Fibroblast of the aortic adventitia (primary cell): ENCODE results near the gene CCNDBP1. TPM values are rescaled to one million over a fixed set of nuclear protein-coding genes. Genes with fewer than 3 reads are reported as not detected.
"Not testable (repeated sequence)": the region's sequence is repeated elsewhere in the genome, so short reads cannot be mapped to it uniquely, and the experiment has no call there.

ENCODE experiments used
- DNase-seq: peaks from one replicate; pipeline ENCODE4 v3.0.0-alpha.2; 2010; ENCODE audit warnings: low read depth
- H3K4me3 ChIP-seq: 2 replicates; pipeline ENCODE4 v1.5.1; 2011; ENCODE audit warnings: low read depth, mild to moderate bottlenecking, control low read depth, low read length, moderate library complexity
- total RNA-seq: library from RNA; depleted of rRNA; stranded (reverse); fragments of >200 nt; gene quantifications from 2 replicates; pipeline ENCODE4 v1.2.3, GENCODE V29; 2012; ENCODE audit warnings: low replicate concordance
- TF ChIP-seq, protein P1 (sequence below): IDR thresholded peaks from 2 replicates; pipeline ENCODE4 v1.5.1; 2011; ENCODE audit warnings: mild to moderate bottlenecking, low read length, control low read depth, inconsistent platforms; ENCODE audit not compliant: insufficient read depth

The CCNDBP1 gene
- total RNA-seq, 1 donor = 61.2 TPM

DNA sequence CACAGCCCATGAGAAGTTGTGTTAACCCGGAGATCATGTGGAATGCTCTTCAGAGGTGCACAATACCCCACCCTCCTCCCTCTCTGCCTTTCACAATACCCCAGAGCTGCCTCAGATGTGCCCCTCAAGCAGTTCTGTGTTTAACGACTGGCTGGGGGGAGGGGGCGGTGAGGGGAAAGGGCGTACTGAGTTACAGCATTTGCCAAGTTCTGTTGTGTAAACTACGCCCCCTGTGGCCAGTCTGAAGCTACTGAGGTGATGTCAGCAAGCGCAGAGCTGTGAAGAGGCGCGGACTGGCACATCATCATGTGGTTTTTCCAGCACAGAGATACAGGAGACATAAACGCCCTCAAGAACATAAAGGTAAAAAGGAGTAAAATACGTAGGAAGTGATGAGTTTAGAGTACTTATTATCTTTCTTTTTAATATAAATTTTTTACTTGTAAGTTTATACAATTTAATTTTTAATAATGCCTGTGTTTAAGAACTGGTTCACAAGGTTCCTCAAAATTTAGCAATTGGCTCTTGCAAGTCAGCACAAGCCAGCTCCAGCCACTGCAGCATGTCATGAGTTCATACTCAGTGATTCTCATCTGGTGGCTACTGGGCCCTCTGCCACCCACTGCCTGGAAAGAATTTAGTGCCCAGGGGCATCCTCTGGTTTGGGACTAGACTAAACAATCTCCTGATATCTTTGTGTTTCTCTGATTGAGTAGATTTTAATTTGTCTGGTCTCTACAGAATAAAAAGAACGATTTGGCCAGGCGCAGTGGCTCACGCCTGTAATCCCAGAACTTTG, 33.9 kb downstream of the CCNDBP1 start:
- no peak overlapping the region for H3K4me3 ChIP-seq
- TF ChIP-seq, protein P1, sequence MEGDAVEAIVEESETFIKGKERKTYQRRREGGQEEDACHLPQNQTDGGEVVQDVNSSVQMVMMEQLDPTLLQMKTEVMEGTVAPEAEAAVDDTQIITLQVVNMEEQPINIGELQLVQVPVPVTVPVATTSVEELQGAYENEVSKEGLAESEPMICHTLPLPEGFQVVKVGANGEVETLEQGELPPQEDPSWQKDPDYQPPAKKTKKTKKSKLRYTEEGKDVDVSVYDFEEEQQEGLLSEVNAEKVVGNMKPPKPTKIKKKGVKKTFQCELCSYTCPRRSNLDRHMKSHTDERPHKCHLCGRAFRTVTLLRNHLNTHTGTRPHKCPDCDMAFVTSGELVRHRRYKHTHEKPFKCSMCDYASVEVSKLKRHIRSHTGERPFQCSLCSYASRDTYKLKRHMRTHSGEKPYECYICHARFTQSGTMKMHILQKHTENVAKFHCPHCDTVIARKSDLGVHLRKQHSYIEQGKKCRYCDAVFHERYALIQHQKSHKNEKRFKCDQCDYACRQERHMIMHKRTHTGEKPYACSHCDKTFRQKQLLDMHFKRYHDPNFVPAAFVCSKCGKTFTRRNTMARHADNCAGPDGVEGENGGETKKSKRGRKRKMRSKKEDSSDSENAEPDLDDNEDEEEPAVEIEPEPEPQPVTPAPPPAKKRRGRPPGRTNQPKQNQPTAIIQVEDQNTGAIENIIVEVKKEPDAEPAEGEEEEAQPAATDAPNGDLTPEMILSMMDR = peak; percentile 19
- peak; percentile 10 for DNase-seq

DNA sequence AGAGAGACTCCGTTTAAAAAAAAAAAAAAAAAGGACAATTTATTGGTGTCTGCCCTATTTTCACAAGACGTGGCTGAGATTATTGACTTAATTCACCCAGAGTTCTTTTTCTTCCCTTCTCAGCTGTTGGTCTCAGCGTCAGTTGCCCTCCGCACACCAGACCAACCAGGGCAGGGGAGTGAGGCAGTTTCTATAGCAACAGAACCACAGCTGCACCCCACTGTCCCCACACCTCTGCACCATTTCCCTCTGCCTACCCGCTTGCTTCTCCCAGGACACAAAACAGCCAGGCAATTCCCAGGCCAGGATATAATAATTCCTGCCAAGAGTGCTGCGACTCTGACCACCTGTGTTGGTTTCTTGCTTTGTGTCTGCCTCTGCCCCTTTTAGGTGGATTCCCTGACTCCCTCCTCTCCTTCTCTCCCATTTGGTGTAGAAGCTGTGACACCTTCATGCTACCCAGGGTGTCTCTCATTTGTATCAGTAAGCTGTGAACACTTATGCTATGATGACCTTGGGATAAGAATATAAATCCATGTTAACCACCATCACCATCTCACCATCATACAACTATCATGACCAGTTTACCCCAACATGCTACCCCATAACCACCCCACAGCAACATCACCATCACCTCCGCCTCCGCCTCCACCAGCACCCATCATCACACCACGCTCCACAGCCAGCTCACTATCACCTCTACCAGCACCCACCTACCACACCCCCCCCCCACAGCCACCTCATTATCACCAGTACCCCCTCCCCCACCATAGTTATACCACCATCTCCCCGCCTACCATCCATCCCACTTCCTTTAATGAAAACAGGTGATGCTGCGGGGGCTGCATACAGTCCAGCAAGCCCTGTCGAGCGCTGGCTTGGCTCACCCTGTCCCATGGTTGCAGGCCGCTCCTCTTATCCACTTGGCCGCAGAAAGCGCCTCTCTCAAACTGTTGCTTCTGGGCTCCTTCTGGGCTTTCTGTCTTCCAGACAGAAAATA, 35.0 kb downstream of the CCNDBP1 start:
- TF ChIP-seq, protein P1 = no peak
- no peak overlapping the region for H3K4me3 ChIP-seq

DNA sequence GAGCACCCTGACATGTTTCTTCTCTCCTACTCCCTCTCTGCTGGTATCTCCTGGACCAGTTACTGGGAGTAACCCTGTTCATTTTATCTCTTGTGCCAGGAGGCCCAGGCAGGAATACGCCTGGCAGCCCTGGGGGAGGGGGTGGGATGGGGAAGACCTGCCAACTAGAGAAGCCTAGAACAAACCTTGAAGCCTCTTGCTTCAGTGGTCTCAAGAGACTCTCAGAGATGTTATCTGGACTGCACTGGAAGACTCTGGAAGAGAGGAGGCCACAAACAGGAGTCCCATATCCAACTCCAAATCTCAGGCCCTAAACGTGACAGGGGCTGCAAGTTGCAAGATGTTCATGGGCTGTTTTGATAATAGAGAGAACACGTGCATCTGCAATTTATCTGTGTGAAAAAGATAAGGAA, 35.8 kb downstream of the CCNDBP1 start, which contains the start of gene EPB42:
TSS of gene EPB42 (minus strand) at position 28 of the 413 bp plus-strand sequence. CDS start 193 bp downstream, outside the sequence.
- TF ChIP-seq, protein P1 = no peak
- no peak within 1 kb of the TSS for H3K4me3 ChIP-seq
- DNase-seq = no peak

More for the DNA sequence above, 35.0 kb downstream of the CCNDBP1 start:
- DNase-seq = no peak

DNA sequence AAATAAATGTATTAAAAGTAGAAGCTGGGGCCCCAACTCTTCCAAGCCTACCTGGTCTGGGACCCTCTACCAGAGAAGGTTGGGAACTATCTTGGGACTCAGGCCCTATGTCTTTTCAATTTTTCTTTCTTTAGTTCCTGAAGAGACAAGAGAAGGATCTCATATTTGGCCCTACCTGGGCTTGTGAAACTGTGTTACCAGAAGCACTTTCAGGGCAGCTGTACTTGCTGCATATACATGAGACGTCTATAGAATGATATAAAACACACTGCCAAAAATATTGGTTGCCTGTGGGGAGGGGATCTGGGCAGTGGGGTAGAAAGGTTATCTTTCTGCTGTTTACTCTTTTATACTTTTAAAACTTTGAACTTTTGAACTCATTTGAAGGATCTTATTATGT, 36.2 kb downstream of the CCNDBP1 start:
- TF ChIP-seq, protein P1 = no peak
- DNase-seq = no peak
- H3K4me3 ChIP-seq = no peak overlapping the region

DNA sequence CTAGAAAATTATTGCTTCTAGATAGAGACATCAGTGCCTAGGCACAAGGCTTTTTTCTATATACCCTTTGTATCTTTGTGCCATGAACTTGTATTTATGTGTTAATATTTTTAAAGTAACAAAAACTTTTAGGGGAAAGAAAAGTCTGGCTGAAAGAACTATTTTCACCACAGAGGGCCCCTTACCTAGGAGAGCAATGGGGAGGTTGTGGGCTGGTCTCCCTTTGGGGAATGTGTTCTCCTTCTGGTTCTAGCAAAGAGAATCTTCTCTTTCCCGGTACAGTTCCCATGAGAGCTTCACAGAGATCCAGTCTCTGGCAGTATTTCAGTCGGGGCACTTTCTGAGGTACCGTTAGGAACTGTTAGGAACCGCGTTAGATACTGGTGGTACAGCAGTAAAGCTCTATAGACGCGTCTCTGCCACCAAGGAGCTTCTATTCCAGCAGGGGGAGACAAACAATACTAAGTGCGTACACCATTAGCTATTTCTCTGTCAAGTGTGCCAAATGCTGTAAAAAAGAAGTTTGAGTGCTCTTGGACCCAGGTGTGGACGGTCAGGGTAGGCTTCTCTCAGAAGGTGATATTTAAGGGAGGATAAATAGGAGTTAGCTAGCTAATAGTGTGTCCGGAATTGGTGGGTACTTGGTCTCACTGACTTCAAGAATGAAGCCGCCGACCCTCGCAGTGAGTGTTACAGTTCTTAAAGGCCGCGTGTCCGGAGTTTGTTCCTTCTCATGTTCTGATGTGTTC, 40.2 kb downstream of the CCNDBP1 start:
- H3K4me3 ChIP-seq = no peak overlapping the region
- TF ChIP-seq, protein P1 = peak; percentile 85
- peak; percentile 82 for DNase-seq

DNA sequence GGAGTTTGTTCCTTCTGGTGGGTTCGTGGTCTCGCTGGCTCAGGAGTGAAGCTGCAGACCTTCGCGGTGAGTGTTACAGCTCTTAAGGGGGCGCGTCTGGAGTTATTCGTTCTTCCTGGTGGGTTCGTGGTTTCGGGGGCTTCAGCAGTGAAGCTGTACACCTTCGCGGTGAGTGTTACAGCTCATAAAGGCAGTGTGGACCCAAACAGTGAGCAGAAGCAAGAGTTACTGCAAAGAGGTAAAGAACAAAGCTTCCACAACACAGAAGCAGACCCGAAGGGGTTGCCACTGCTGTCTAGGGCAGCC, 40.7 kb downstream of the CCNDBP1 start:
- not testable (repeated sequence) for DNase-seq, H3K4me3 ChIP-seq
